Measurements from ENCODE around the gene STPG2. TPM values are rescaled to one million over a fixed set of nuclear protein-coding genes. Genes with fewer than 3 reads are reported as not detected.

Gene STPG2
- total RNA-seq, 4 donors from 2014 or later = 0.90 to 2.4 (median 1.5) TPM

GRCh38 chr4:97691111-97691605, 452.1 kb downstream of the STPG2 start:
- no peaks in the 10 kb centered on the region for H3K4me1 ChIP-seq
- no peaks in the 10 kb centered on the region for H3K27me3 ChIP-seq
- TF ChIP-seq EP300 (IDR thresholded peaks at IDR 0.05) (no peak), CTCF (IDR thresholded peaks at IDR 0.05) (no peak), POLR2A (IDR thresholded peaks at IDR 0.05) (no peak)
- DNase-seq (ENCODE audit: low spot score in 2 of 2) = no peak
- no peaks in the 10 kb centered on the region for H3K36me3 ChIP-seq
- no peak overlapping the region for H3K27ac ChIP-seq
- 83 to 85% methylated on average over 3 of the region's 3 CpGs for WGBS, 2 donors
- H3K9me3 ChIP-seq = peaks cover 0 to 11% (median 0%) of the 10 kb centered on the region in 4 donors
- H3K4me3 ChIP-seq = no peak overlapping the region

- Histone ChIP-seq H3K4me1 (no peaks in the 10 kb centered on the region), H3K27me3 (no peaks in the 10 kb centered on the region), H3K4me3 (no peak overlapping the region), H3K36me3 (no peaks in the 10 kb centered on the region), H3K27ac (no peak overlapping the region), H3K9me3 (peaks cover 0 to 3% (median 0%) of the 10 kb centered on the region in 4 donors)
- DNase-seq (ENCODE audit: low spot score in 2 of 2) = no peak
- WGBS, 2 donors = 89 to 92% methylated on average over 1 of the region's 1 CpG
- TF ChIP-seq EP300 (IDR thresholded peaks at IDR 0.05) = no peak
- no peak for TF ChIP-seq POLR2A (IDR thresholded peaks at IDR 0.05)
- no peak for TF ChIP-seq CTCF (IDR thresholded peaks at IDR 0.05)
Observed at GRCh38 chr4:97670703-97671269, 472.5 kb downstream of the STPG2 start.

GRCh38 chr4:97665553-97665952, 477.7 kb downstream of the STPG2 start:
- Histone ChIP-seq H3K27ac (no peak overlapping the region), H3K27me3 (no peaks in the 10 kb centered on the region), H3K4me1 (no peaks in the 10 kb centered on the region), H3K36me3 (no peaks in the 10 kb centered on the region), H3K4me3 (no peak overlapping the region), H3K9me3 (peaks cover 0 to 15% (median 0%) of the 10 kb centered on the region in 4 donors)
- TF ChIP-seq POLR2A (IDR thresholded peaks at IDR 0.05) (no peak), CTCF (IDR thresholded peaks at IDR 0.05) (no peak), EP300 (IDR thresholded peaks at IDR 0.05) (no peak)
- 92 to 93% methylated on average over 2 to 4 of the region's 4 CpGs for WGBS, 2 donors
- no peak for DNase-seq (ENCODE audit: low spot score in 2 of 2)

- no peak for DNase-seq (ENCODE audit: low spot score in 2 of 2)
- TF ChIP-seq POLR2A (IDR thresholded peaks at IDR 0.05) (no peak), EP300 (IDR thresholded peaks at IDR 0.05) (no peak), CTCF (IDR thresholded peaks at IDR 0.05) (no peak)
- no peaks in the 10 kb centered on the region for H3K4me1 ChIP-seq
- H3K27me3 ChIP-seq = no peaks in the 10 kb centered on the region
- no peak overlapping the region for H3K27ac ChIP-seq
- H3K4me3 ChIP-seq = no peak overlapping the region
- no peaks in the 10 kb centered on the region for H3K36me3 ChIP-seq
- peaks cover 0 to 15% (median 0%) of the 10 kb centered on the region in 4 donors for H3K9me3 ChIP-seq
- 91 to 93% methylated on average over 3 to 5 of the region's 5 CpGs for WGBS, 2 donors
Observed at GRCh38 chr4:97664741-97665140, 478.5 kb downstream of the STPG2 start.

GRCh38 chr4:97662133-97662532, 481.1 kb downstream of the STPG2 start:
- WGBS, 2 donors = 90% methylated on average over 2 of the region's 2 CpGs
- Histone ChIP-seq H3K4me1 (no peaks in the 10 kb centered on the region), H3K27ac (no peak overlapping the region), H3K27me3 (no peaks in the 10 kb centered on the region), H3K36me3 (no peaks in the 10 kb centered on the region), H3K4me3 (no peak overlapping the region), H3K9me3 (peaks cover 0 to 15% (median 0%) of the 10 kb centered on the region in 4 donors)
- no peak for DNase-seq (ENCODE audit: low spot score in 2 of 2)
- TF ChIP-seq POLR2A (IDR thresholded peaks at IDR 0.05) = no peak
- TF ChIP-seq CTCF (IDR thresholded peaks at IDR 0.05) = no peak
- TF ChIP-seq EP300 (IDR thresholded peaks at IDR 0.05) = no peak
